SJCRH30 (cell line): ENCODE results near the gene RTL1. TPM values are rescaled to one million over a fixed set of nuclear protein-coding genes. Genes with fewer than 3 reads are reported as not detected.

Experiments used
- DNase-seq, 2 experiments: peaks; one replicate each; pipeline ENCODE4 v3.0.0-alpha.2; 2015 to 2020
- H3K27ac ChIP-seq: fragments of 250-450 bp; sonication (Bioruptor Pico); 2 replicates; pipeline ENCODE4 v1.5.1; 2020; ENCODE audit warnings: mild to moderate bottlenecking, moderate library complexity
- H3K27me3 ChIP-seq: fragments of 250-450 bp; sonication (Bioruptor Pico); 2 replicates; pipeline ENCODE4 v1.5.1; 2020; ENCODE audit warnings: mild to moderate bottlenecking, moderate library complexity
- H3K36me3 ChIP-seq: fragments of 250-450 bp; sonication (Bioruptor Pico); 2 replicates; pipeline ENCODE4 v1.5.1; 2020; ENCODE audit warnings: mild to moderate bottlenecking, moderate library complexity
- H3K4me1 ChIP-seq: fragments of 250-450 bp; sonication (Bioruptor Pico); 2 replicates; pipeline ENCODE4 v1.5.1; 2020; ENCODE audit warnings: mild to moderate bottlenecking, moderate library complexity
- H3K4me3 ChIP-seq: fragments of 250-450 bp; sonication (Bioruptor Pico); 2 replicates; pipeline ENCODE4 v1.5.1; 2020; ENCODE audit warnings: mild to moderate bottlenecking, moderate library complexity
- H3K9me3 ChIP-seq: fragments of 250-450 bp; sonication (Bioruptor Pico); replicated peaks from 2 replicates; pipeline ENCODE4 v1.5.1; 2020; ENCODE audit warnings: mild to moderate bottlenecking, moderate library complexity
- total RNA-seq: library from RNA; depleted of rRNA; stranded (reverse); fragments of >200 nt; shearing (Covaris generic); gene quantifications from 2 replicates; pipeline ENCODE4 v1.2.3, GENCODE V29; 2014

RTL1 gene
- total RNA-seq, 1 experiment from 2014 or later, result 0.34 TPM

DNA sequence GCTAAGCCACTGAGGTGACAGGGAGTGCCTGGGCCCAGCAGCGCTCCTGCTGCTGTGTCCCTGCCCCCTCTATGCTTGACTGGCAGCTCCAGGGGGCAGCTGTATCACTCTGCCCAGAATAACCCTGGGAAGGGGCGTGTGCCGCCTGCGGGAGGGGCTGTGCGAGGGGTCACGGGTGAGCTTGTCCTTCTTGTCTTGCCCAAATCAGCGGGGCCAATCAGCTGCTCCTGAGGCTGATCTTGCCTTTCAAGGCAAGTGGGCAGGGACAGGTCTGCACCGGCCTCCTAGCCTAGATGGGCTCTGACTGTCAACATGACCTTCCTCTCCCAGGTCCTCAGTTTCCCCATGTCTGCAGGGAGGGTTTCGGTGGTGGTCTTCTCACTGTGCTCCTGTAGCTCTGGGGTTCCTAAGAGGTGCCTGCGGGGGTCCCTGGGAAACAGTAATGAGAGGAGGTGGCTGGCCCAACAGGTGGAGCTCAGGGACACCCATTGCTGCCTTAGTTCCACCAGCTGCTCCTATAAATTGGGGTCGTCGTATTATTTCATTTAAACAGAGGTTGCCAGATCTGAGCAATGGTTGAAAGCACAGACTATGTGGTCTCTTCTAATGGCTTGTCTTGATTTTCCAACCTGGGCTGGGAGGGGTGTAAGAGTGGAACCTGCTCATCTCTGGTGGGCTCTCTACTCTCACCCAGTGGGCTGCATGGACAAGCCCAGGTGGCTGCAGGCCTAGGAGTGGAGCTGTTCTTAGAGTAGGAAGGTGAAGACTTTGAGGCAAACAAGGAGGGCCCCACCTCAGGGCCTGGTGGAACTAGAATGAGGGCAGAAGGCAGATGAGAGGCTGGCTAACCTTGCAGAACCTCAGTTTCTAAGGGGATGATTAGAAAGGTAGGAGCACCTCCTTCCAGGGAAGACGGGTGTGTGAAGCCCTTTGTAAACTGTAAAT, 11.7 kb downstream of the RTL1 start:
- DNase-seq, result peak in 1 of 2 experiments; percentile 4
- Histone ChIP-seq H3K4me1 (0 out of 2 replicates have a peak, but pooled peaks cover 6% of the 10 kb centered on the region), H3K27ac (no peak overlapping the region), H3K9me3 (no peaks in the 10 kb centered on the region), H3K36me3 (peaks cover 76% of the 10 kb centered on the region), H3K27me3 (no peaks in the 10 kb centered on the region), H3K4me3 (no peak overlapping the region)

DNA sequence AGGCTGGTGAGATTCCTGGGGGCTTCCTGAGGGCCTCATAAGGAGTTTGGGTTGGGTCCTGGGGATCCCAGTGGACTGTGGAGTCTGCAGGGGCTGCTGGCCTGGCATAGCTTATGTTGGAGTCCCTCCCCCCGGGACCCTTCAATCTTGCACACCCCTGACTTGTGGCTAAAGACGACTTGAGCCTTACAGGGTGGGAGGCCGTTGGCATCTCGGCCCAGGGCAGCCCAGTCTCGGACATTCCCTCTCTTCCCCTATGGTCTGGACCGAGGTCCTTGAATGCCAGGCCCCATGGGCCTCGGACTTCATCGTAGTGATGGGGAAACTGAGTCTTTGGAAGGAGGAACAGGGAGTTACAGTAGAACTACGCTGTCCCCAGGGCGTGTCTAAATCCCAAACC, 12.5 kb downstream of the RTL1 start:
- H3K9me3 ChIP-seq, result no peaks in the 10 kb centered on the region
- 0 out of 2 replicates have a peak, but pooled peaks cover 6% of the 10 kb centered on the region for H3K4me1 ChIP-seq
- peaks cover 3% of the 10 kb centered on the region; the same call in 1 of the 2 replicates for H3K27me3 ChIP-seq
- no peak overlapping the region for H3K27ac ChIP-seq
- H3K4me3 ChIP-seq, result no peak overlapping the region
- H3K36me3 ChIP-seq, result peaks cover 82% of the 10 kb centered on the region
- no peak for DNase-seq

DNA sequence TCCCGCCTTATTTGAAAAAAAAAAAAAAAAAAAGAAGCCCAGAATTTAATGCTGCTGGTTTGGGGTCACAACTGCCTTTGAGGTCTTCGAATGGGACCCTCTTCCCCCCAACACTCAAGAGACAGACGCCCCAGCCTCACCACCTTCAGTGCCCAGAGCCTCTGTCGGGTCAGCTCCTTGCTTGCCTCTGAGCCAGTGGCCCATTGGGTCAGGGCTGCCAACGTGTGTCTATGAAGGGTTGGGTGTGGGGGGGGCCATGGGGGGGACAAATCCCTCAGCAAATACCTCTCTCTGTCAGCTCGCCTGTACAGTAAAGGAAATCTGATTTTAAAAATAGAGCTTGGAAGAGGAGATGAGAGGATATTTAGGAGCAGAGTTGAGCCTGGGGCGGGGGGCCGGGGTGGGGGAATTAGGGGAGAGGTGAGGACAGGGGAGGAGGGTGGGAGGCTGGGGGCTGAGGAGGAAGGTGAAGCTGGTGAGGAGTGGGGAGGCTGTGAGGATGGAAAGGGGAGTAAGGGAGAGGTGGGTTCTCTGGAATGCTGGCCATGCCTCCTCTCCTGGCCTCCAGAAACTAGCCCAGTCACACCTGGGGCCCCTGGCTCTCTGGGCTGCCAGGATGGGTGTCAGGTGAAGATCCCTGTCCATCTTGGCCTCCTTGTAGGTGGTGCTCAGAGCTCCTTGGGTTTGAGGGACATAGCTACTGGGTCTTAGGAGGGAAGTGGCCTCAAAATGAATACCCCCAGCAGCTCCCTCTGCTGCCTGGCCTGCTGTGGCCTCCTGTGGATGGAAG, 13.3 kb downstream of the RTL1 start:
- Histone ChIP-seq H3K36me3 (peaks cover 79% of the 10 kb centered on the region), H3K27ac (no peak overlapping the region), H3K4me1 (0 out of 2 replicates have a peak, but pooled peaks cover 6% of the 10 kb centered on the region), H3K9me3 (no peaks in the 10 kb centered on the region), H3K27me3 (peaks cover 3% of the 10 kb centered on the region; the same call in 1 of the 2 replicates), H3K4me3 (no peak overlapping the region)
- DNase-seq, result no peak

DNA sequence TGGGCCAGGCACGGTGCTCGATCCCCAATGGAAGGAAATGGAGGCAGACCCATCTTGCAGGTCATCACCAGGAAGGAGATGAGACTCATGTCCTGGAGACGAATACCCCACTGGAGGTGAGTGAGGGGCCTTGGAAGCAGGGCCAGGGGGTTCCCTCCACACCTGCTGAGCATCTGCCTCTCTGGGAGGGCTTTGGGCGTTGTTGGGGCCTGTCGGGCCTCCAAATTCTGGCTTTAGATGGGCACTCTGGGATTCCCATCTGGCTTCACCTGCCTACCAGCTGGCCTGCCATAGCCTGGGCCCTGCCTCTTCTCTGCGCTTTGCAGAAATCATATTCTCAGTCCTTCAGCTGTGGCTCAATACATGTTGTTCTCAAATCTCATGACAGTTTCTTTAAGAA, 13.9 kb downstream of the RTL1 start:
- DNase-seq, result no peak
- 0 out of 2 replicates have a peak, but pooled peaks cover 6% of the 10 kb centered on the region for H3K4me1 ChIP-seq
- H3K4me3 ChIP-seq, result no peak overlapping the region
- peaks cover 3% of the 10 kb centered on the region; the same call in 1 of the 2 replicates for H3K27me3 ChIP-seq
- peaks cover 77% of the 10 kb centered on the region for H3K36me3 ChIP-seq
- no peak overlapping the region for H3K27ac ChIP-seq
- no peaks in the 10 kb centered on the region for H3K9me3 ChIP-seq

DNA sequence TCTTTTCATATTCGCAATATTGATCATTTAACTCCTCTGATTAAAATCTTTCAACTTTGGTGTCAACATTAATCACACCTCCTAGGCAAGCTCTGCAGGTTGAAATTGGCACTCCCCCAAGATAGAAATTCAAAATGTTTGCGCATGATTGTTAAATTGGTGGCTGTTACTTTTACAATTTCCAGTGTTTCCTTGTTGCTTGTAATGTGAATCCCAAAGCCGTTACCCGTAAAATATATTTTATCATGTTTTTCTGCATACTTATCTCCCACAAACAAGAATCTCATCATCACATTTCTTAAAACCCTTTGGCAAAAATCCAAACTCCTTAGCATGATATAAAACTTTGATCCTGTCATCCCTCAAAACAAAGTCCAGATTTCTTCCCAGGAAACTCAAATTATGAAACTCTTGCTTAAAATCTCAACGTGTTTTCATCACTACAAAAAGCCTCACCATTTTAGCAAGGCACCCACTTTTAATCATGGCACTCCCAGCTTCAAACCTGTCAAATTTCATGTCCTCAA, 14.7 kb downstream of the RTL1 start:
- H3K4me1 ChIP-seq, result 0 out of 2 replicates have a peak, but pooled peaks cover 6% of the 10 kb centered on the region
- no peak for DNase-seq
- H3K36me3 ChIP-seq, result peaks cover 82% of the 10 kb centered on the region
- no peak overlapping the region for H3K4me3 ChIP-seq
- no peaks in the 10 kb centered on the region for H3K9me3 ChIP-seq
- no peak overlapping the region for H3K27ac ChIP-seq
- peaks cover 3% of the 10 kb centered on the region; the same call in 1 of the 2 replicates for H3K27me3 ChIP-seq

DNA sequence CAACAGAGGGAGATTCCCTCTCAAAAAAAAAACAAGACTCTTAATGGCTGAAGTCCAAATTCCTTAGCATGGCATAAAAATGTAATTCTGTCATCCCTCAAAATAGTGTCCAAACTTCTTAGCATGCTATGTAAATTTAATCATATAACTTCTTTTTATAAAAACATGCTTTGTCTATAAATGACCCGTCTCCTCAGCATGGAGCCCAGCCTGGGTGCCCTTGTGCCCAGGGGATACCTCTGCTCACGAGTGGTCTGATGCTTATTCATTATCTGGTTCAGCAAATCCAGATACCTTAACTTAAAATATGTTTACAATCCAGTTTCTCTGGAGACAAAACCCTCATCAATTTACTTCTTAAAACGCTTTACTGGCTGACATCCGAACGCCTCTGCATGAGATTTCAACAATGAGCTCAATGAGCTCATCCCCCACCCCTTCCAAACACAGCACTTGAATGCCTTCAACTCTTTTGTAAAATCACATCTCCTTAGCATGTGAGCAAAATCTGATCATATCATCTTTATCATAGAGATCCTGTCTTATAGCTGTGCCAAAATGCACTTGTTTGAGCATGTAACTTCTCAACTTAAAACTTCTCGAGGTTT, 15.7 kb downstream of the RTL1 start:
- H3K4me1 ChIP-seq, result 0 out of 2 replicates have a peak, but pooled peaks cover 6% of the 10 kb centered on the region
- no peak for DNase-seq

DNA sequence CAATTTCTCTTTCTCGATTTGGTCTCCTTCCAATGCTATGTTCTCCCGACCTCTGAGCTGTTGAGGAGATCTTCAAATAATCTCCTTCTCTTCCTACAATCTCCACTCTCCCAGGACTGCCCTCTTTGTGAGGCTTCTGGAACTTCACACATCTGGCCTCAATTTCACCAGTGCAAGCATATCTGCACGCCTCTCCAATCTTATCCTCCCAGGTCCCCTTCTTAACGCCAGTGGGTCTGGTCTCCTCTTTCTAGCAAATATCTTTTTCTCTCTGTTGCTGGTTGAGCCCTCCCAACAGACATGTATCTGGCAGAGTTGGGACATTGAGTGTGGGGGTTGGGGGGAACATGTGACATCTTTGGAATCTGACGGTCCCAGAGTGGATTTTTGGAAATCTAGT, 17.9 kb downstream of the RTL1 start:
- Histone ChIP-seq H3K36me3 (peaks cover 84% of the 10 kb centered on the region), H3K27ac (no peak overlapping the region), H3K27me3 (peaks cover 3% of the 10 kb centered on the region; the same call in 1 of the 2 replicates), H3K4me3 (no peak overlapping the region), H3K9me3 (no peaks in the 10 kb centered on the region), H3K4me1 (0 out of 2 replicates have a peak, but pooled peaks cover 6% of the 10 kb centered on the region)
- DNase-seq, result no peak

More for the DNA sequence above, 15.7 kb downstream of the RTL1 start:
- H3K27ac ChIP-seq, result no peak overlapping the region
- peaks cover 3% of the 10 kb centered on the region; the same call in 1 of the 2 replicates for H3K27me3 ChIP-seq
- no peak overlapping the region for H3K4me3 ChIP-seq
- H3K36me3 ChIP-seq, result peaks cover 86% of the 10 kb centered on the region
- H3K9me3 ChIP-seq, result no peaks in the 10 kb centered on the region

DNA sequence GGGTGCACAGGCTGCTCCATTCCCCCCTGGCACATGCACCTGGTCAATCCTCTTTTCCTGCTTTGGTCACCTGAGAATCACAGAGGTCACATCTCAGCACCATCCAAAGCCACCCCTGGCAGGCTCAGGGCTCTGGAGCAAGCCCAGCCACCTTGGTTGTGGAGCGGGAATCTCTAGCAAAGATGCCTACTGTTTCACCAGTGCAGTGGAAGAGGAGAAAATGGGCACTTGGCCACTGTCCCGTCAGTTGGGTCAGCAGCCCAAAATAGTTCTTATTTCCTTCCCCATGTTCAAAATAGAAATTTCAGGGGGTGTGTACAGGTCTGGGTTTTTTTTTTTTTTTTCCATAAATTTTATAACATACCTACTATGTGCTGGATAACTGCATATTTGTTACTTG, 18.3 kb downstream of the RTL1 start:
- H3K36me3 ChIP-seq, result peaks cover 86% of the 10 kb centered on the region
- 0 out of 2 replicates have a peak, but pooled peaks cover 6% of the 10 kb centered on the region for H3K4me1 ChIP-seq
- no peaks in the 10 kb centered on the region for H3K9me3 ChIP-seq
- no peak overlapping the region for H3K27ac ChIP-seq
- peaks cover 3% of the 10 kb centered on the region; the same call in 1 of the 2 replicates for H3K27me3 ChIP-seq
- DNase-seq, result no peak
- no peak overlapping the region for H3K4me3 ChIP-seq

DNA sequence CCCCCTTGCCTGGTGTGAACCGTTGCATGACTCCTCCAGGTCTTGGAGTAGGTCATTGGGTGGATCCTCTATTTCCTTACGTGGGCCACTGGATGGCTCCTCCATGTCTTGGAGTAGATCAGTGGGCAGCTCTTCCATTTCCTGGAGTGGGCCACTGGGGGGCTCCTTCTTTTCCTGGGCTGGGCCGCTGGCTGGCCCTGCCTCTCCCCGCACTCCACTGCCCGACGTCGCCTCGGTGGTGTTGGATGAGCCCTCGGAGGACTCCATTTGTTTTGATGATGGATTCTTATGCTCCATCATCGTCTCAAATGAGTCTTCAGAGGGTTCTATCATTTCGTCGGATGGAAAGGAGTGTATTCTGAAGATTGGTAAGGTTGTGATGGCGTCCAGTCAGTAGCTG, 19.1 kb downstream of the RTL1 start:
- no peak overlapping the region for H3K27ac ChIP-seq
- H3K4me3 ChIP-seq, result no peak overlapping the region
- peaks cover 3% of the 10 kb centered on the region; the same call in 1 of the 2 replicates for H3K27me3 ChIP-seq
- H3K4me1 ChIP-seq, result 0 out of 2 replicates have a peak, but pooled peaks cover 6% of the 10 kb centered on the region
- H3K36me3 ChIP-seq, result peaks cover 86% of the 10 kb centered on the region
- no peaks in the 10 kb centered on the region for H3K9me3 ChIP-seq
- no peak for DNase-seq

DNA sequence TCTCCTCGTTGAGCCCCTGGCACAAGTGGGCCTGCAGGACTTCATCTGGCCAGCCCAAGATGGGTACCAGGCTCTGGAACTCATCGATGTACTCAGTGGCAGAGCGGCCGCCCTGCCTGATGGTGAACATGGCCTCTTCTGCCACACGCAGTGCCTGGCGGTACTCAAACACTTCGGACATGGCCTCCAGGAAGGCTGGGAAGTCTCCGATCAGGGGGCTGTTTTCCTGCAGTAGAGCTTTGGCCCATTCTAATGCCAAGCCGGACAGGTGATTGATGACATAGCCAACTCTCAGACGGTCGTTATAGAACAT, 19.8 kb downstream of the RTL1 start:
- Histone ChIP-seq H3K4me3 (no peak overlapping the region), H3K27ac (no peak overlapping the region), H3K4me1 (0 out of 2 replicates have a peak, but pooled peaks cover 6% of the 10 kb centered on the region), H3K36me3 (peaks cover 79% of the 10 kb centered on the region), H3K27me3 (peaks cover 3% of the 10 kb centered on the region; the same call in 1 of the 2 replicates), H3K9me3 (no peaks in the 10 kb centered on the region)
- DNase-seq, result no peak

DNA sequence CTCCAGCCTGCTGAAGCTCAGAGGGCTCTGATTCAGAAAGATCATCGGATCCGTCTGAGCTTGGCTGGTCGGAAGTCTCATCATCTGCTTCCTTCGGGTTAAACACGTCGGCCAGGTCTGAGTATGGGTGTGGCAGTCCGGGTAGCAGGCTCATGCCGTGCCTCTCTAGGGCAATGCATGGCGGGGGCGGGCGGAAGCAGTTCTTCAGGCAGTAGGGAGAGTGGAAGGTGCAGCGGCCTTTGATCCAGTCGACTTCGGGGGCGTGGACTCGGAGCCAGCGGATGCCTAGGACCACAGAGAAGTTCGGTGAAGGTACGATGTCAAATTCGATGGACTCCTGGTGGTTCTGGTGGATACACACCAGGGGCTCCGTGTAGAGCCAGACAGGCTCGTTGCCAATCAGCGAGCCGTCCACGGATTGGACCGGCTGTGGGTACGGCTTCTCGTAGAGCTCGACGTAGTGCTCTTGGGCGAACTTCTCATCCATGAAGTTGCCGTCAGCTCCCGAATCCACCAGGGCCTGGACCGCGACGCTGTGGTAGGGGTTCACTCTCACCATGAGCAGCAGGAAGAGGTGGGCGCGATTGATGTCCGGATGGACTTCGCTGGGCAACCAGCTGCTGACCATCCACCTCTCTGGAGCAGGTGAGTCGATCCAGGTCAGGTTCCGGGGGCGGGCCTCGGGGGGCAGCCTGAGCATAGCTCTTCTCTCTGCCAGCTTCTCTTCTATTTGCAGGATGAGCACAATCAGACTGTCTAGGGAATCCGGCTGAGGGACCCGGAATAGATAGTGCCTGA, 20.3 kb downstream of the RTL1 start:
- no peak overlapping the region for H3K4me3 ChIP-seq
- 0 out of 2 replicates have a peak, but pooled peaks cover 6% of the 10 kb centered on the region for H3K4me1 ChIP-seq
- H3K36me3 ChIP-seq, result peaks cover 78% of the 10 kb centered on the region
- H3K9me3 ChIP-seq, result no peaks in the 10 kb centered on the region
- no peak for DNase-seq
- H3K27me3 ChIP-seq, result peaks cover 3% of the 10 kb centered on the region; the same call in 1 of the 2 replicates
- no peak overlapping the region for H3K27ac ChIP-seq

DNA sequence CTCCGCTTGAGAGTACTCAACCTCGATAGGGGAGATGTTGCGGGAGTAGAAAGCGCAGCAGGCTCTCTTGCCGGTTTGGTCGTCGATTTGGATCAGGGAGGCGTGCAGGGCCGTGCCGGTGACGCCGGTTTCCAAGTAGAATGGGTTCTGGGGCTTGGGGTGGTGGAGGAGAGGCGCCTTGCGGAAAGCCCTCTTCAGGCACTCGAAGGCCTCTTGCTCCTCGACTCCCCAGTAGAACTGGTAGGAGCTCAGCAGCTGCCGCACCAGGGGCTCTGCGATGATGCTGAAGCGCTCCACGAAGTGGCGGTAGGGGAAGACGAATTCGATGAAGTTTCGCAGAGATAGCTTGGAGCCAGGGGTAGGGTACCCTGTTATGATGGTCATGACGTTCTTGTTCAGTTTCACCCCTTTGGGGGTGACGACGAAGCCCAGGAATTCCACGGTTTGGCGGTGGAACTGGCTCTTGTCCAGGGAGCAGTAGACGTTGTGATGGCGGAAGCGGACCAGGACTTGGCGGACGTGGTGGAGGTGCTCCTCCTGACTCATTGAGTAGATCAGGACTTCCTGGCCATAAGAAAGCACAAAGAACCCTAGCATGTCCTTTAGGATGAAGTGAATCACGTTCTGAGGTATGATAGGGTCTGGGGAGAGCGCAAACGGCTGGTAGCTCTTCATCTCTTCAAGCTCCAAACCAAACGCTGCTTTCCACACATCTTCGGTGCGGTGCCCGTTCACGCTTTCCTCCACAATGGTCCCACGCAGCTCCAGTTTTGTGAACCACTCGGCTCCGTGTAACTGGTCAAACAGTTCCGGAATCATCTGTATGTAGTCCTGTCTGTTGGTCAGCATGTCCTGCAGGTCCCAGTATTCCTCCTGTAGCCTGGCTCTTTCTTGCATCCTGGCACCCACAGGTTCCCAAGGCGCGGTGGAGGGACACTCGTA, 21.2 kb downstream of the RTL1 start:
- Histone ChIP-seq H3K27ac (no peak overlapping the region), H3K4me1 (0 out of 2 replicates have a peak, but pooled peaks cover 5% of the 10 kb centered on the region), H3K4me3 (no peak overlapping the region), H3K27me3 (peaks cover 3% of the 10 kb centered on the region; the same call in 1 of the 2 replicates), H3K36me3 (peaks cover 79% of the 10 kb centered on the region), H3K9me3 (no peaks in the 10 kb centered on the region)
- DNase-seq, result no peak
